T47D (cell line): ENCODE data around the gene RNF144A.

ENCODE experiments used
- DNase-seq, 2 experiments: peaks; one replicate each; pipeline versions ENCODE4 v3.0.0 to v3.0.0-alpha.2; 2011 to 2012; ENCODE audit warnings: low read depth in 1 of 2, low spot score in 1 of 2
- JUND ChIP-seq: IDR thresholded peaks from 2 replicates; pipeline ENCODE4 v1.6.1; 2012; ENCODE audit warnings: low read depth
- in situ Hi-C: cut with HindIII; loops from 2 replicates; pipeline ENCODE4 v1.10.0; 2016; ENCODE audit warnings: low sequenced_read_pairs, low pct_unique_long_range_greater_than_20kb

The RNF144A gene

DNA sequence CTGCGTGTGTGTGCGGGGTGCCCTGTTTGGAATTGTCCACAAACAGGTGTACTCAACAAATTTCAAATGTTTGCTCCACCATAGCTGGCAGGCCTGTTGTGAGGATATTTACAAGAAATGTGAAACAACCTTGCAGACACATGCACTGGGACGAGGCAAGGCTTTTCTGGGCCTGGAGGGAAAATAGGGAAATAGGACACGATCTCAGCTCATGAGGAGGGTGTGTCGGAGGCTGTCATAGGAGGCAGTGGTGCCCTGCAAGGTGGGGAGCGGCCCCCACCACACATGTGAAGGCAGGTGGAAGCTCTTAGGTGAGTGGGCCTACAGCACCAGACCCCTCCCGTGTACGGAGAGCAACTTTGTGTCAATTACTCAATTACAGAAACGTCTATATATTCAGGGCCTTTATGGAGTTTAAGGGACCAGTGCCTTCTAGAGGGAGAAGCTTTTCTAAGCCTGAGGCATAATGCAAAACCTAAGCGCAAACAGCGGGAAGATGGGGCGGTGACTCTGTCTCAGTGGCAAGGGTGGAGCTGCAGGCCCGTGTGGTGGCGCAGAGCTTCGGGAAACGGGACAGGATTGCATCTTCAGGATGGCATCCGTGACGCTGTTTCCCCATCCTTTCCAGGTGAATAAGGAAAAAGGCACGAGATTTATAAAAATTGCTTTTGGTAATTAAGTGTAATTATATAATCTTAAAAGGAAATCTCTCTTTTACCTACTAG is 48.0 kb downstream of the RNF144A start:
- TF ChIP-seq JUND = no peak
- in situ Hi-C loops = no loop called here
- no peak for DNase-seq

DNA sequence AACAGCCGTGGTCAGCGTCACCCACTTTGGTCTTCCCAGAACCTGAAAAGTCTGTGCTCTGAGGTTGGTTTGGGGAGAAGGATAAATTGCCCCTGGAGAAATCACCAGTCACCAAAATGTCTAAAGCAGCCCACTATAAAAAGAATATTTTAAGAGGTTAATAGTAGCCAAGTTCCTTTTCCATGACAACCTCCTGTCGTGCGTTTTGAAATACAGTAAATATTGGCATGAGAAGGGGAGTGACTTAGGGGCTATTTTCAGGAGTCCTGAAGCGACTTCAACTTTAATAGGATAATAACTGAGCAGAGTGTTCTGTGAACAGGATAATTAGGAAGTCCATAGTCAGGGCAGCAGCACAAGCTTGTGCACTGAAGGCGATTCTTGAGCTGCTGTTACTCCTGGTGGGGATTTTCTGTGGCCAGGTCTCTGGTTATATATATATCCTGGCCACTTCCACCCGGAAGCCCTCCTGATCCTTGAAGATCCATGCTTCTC is 49.3 kb downstream of the RNF144A start:
- TF ChIP-seq JUND = no peak
- in situ Hi-C loops = no loop called here

DNA sequence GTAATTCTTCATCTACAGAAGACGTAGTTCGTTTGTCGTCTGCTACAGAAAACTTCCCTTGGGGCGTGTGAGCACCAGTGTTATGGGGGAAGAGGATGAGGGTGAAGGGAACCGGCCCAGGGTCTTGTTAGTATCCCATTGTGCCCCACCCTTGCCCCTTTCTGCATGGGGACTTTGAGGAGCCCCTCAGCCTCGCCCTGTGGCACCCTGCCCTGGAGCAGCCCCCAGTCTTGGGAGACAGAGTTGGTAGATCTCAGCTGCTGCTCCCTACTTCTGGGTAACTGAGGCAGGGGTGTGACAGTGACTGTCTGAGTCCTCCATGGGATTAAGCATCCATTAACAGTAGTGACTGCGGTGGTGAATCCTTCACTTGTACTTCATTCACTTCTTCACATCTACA is 50.1 kb downstream of the RNF144A start:
- TF ChIP-seq JUND = no peak
- no peak for DNase-seq
- in situ Hi-C loops = no loop called here

More for the DNA sequence above, 49.3 kb downstream of the RNF144A start:
- no peak for DNase-seq

DNA sequence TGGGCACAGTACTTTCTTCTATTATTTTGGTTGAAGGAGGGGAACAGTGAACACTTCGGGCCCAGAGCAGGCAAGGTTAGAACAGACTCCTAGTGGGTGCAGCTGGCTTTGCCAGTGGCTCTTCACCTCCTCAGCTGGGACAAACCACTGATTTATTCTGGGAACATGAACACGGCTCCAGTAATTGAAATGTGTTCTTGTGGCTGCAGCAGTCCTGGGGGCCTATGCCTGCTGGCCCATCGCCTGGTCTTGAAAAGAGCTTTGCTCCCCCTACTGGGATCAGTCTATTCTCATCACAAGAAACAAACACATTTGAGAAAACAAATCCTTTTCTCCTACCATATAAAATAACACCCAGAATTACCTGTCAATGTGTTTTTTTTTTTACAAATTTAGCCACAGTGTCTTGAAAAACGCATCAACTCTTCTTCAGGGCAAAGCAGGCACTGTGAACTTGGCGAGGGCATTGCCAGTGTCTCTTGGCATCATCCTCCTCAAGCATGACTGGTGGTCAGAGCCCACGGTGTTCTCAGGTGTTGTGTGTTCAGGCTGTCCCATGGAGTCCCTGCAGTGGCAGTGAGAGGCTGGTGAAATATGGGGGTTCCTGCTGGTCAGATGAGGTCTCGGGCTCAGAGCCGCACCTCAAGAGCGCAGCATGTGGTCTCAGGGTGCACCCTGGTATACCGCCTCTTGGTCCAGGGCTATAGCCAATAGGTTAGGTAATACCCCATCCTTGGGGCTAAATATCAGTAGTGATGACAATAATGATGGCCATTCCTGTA is 51.3 kb downstream of the RNF144A start:
- no peak for TF ChIP-seq JUND
- DNase-seq = no peak
- in situ Hi-C loops = no loop called here

DNA sequence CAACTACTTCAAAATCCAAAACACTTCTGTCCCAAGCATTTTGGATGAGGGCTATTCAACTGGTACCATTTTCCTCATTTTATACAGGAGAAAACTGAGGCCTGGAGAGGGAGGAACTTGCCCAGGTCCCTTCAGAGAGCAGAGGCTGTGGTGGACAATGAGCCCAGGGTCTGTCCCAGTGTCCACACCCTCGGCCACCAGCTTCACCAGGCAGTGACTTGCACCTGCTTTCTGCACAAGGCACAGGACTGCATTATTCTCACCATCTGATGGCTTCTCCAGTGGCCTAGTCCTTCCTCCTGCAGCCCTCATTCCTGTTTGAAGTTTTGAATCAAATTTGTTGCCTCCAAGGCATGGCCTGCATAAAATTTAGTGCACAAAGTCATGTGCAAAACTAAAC is 53.3 kb downstream of the RNF144A start:
- TF ChIP-seq JUND = no peak
- no peak for DNase-seq
- in situ Hi-C loops = no loop called here

DNA sequence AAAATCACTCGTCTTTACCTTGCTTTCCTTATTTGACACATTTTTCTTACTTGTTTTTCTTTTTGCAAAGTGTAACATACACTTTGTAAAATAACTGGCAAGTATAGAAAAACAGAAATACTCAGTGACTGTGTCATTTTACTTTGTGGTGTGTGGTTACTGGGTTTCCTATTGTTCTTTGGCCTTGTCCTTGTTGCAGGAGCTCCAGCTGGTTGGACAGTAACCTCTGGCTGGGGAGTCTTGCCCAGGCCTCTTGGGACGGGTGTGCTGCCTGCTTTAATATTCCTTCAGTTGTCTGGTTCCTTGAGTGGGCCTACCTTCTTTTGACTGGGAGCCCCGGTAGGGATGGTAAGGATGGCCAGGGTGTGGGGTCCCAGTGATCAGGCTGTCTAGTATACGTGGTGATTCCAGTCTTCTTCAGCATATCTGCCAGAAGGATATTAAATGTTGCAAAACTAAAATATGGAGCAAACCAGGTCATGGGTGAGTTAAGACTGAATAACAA is 53.8 kb downstream of the RNF144A start:
- in situ Hi-C loops = no loop called here
- DNase-seq = no peak
- TF ChIP-seq JUND = no peak

DNA sequence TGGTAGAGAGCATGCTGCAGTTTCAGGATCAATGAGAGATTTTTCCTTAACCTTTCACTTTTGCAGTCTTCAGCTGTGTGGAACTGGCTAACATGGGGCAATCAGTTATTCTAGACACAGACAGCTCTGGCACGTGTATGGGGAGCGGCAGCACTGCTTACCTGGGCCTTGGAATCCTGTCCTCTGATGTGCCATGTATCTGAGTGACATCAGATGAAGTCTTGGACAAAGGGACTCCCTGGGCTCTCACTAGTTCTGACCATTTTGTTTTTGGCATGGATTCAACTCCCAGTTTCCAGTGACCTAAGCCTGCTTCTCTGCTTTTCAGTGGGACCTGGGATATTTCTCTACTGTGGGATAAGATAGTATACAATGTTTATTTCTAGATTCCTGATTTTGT is 54.3 kb downstream of the RNF144A start:
- in situ Hi-C loops = no loop called here
- no peak for TF ChIP-seq JUND

DNA sequence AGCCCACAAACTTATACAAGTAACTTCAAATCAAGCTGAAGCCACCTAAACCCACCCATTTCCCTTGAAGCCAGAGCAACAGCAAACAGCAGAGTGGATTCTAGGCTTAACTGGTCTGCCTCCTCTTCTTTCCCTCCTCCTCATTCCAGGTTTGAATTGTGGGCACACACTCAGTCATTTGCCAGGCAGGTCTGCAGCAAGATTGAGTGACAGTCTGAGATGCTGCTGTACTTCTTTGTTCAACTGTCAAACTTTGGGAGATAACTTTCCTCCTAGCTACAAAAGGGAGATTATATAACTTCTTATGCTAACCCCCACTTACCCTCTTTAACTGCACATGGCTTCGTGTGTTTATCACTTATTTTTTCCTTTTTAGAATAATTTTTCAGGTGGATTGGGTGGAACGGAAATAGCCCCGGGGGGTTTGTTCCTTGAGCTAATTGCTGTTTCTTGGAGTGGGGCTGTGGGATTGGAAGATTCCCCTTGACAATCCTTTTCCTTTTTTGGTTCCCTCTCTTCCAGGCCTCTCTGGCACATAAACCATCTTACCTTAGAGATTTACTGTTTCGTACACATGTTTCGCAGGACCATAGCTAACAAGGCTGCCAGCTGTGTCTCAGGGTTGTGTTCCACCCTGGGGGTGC is 55.0 kb downstream of the RNF144A start:
- no peak for TF ChIP-seq JUND
- in situ Hi-C loops = no loop called here
- no peak for DNase-seq

More for the DNA sequence above, 54.3 kb downstream of the RNF144A start:
- DNase-seq = no peak

DNA sequence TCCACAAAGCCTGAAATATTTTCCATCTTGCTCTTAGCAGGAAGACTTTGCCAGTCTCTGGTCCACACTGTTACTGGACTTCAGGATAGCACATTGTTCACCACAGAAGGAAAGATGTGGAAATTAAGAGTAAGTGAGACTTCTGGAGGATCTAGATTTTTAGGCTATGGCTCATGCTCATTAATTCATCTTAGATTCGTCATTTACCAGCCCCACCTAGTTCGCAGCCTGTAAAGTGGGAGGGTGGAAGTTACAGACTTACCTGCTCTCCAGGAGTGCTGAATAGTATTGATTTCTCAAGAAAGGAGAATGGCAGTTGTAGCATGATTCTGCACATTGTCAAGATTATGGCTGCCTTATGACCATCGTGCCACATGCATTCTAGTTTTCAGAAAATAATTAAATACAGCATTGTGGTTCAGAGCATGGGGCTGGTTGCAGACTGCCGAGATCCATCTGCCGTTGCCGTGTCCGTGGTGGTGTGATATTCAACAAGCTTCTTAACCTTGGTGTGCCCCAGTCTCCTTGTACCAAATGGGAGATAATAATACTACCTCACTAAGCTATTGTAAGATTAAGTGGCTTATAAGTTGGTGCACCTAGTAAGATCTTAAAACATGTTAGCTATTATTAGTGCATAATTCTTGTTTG is 56.8 kb downstream of the RNF144A start:
- no peak for TF ChIP-seq JUND
- no peak for DNase-seq
- in situ Hi-C loops = no loop called here

DNA sequence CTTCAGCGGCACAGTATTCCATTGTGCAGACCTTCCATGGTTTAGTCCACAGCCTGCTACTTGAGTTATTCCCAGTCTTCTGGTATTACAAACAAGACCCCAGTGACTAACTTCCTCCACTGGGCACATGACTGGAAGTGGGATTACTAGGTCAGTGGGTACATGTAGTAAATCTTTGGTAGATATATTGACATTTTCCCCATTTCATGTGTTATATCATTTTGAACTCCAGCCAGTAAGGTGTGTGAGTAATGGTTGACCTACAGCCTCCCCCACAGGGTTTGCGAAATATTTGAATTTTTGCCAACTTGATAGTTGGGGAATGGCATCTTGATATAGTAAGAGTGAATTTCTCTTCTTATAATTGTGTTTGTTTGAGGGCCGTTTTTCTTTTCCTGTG is 58.8 kb downstream of the RNF144A start:
- in situ Hi-C loops = no loop called here
- no peak for DNase-seq
- TF ChIP-seq JUND = no peak

DNA sequence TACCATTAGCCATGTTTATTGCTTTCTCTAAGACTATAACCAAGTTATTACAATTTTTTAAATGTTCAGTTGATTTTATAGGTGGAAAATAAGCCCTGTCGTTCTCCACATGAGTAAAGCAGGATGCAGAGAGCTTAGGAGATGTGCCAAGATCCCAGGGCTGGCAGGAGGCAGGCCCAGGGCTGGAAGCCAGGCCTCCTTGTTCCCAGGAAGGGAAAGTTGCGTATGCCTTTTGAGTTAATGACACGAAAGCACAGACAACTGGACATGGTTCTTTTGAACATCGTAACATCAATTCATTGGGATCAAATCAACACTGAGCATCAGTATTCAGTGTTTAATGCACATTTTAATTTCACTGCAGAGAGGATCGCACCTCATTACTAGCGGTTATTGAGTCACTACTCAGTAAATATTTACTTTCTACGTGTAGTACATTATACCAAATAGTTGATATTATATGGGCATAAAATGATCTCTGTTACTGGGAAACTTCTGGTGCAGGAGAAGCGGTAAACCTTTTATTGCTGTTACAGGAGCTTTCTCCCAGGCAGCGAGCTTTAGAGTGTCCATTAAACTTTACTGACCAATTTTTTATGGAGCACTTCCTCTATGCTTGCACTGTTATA is 60.0 kb downstream of the RNF144A start:
- in situ Hi-C loops = no loop called here
- no peak for DNase-seq
- no peak for TF ChIP-seq JUND

DNA sequence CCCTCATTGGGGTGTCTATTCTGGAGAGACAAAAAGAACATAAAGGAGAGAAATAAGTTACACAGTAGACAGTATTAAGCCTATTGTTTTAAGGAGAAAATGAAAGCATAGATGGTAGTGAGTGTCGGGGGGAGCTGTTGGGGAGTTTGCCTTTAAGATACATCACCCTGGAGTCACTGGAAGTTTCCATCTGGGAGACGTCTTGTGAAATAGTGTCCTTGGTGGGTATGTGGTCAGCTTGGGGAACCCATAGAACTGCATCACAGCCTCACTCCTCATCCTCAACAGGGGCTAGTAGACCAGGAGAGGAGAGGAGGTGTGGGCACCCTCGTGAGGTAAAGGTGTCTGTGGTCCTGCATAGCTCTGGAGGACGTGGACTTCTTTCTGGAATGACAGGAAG is 60.6 kb downstream of the RNF144A start:
- TF ChIP-seq JUND = no peak
- in situ Hi-C loops = no loop called here

More for the DNA sequence above, 60.6 kb downstream of the RNF144A start:
- no peak for DNase-seq
